ENCODE data around the gene NOP53.
"Not testable (repeated sequence)": the region's sequence is repeated elsewhere in the genome, so short reads cannot be mapped to it uniquely, and the experiment has no call there.

Gene NOP53

GRCh38 chr19:47752440-47753211 lies 7.3 kb downstream of the NOP53 start:
- DNase-seq (ENCODE audit: low read depth in 2 of 3, low spot score in 2 of 3): no peak

GRCh38 chr19:47754206-47755064 lies 9.1 kb downstream of the NOP53 start:
- DNase-seq (ENCODE audit: low read depth in 2 of 3, low spot score in 2 of 3): no peak

- no peak for DNase-seq (ENCODE audit: low read depth in 2 of 3, low spot score in 2 of 3)
Observed at GRCh38 chr19:47755065-47755761, 9.9 kb downstream of the NOP53 start.

- DNase-seq (ENCODE audit: low read depth in 2 of 3, low spot score in 2 of 3): no peak
Observed at GRCh38 chr19:47755762-47756626, 10.6 kb downstream of the NOP53 start.

GRCh38 chr19:47756627-47756929 lies 11.2 kb downstream of the NOP53 start:
- no peak for DNase-seq (ENCODE audit: low read depth in 2 of 3, low spot score in 2 of 3)

GRCh38 chr19:47756953-47757608 lies 11.7 kb downstream of the NOP53 start:
- DNase-seq (ENCODE audit: low read depth in 2 of 3, low spot score in 2 of 3): no peak

- no peak for DNase-seq (ENCODE audit: low read depth in 2 of 3, low spot score in 2 of 3)
Observed at GRCh38 chr19:47757617-47758442, 12.5 kb downstream of the NOP53 start.

- no peak for DNase-seq (ENCODE audit: low read depth in 2 of 3, low spot score in 2 of 3)
Observed at GRCh38 chr19:47758443-47758804, 13.1 kb downstream of the NOP53 start.

GRCh38 chr19:47760632-47760999 lies 15.3 kb downstream of the NOP53 start:
- DNase-seq (ENCODE audit: low read depth in 2 of 3, low spot score in 2 of 3): no peak

GRCh38 chr19:47761566-47761965 lies 16.2 kb downstream of the NOP53 start:
- DNase-seq (ENCODE audit: low read depth in 2 of 3, low spot score in 2 of 3): no peak

- no peak for DNase-seq (ENCODE audit: low read depth in 2 of 3, low spot score in 2 of 3)
Observed at GRCh38 chr19:47762151-47762550, 16.8 kb downstream of the NOP53 start.

GRCh38 chr19:47762615-47763308 lies 17.4 kb downstream of the NOP53 start:
- DNase-seq (ENCODE audit: low read depth in 2 of 3, low spot score in 2 of 3): no peak

GRCh38 chr19:47764705-47765104 lies 19.4 kb downstream of the NOP53 start:
- not testable (repeated sequence) for DNase-seq (ENCODE audit: low read depth in 2 of 3, low spot score in 2 of 3)

GRCh38 chr19:47765523-47766358 lies 20.4 kb downstream of the NOP53 start:
- DNase-seq (ENCODE audit: low read depth in 2 of 3, low spot score in 2 of 3): no peak

- DNase-seq (ENCODE audit: low read depth in 2 of 3, low spot score in 2 of 3): no peak
Observed at GRCh38 chr19:47766359-47766620, 20.9 kb downstream of the NOP53 start.

GRCh38 chr19:47766670-47767069 lies 21.3 kb downstream of the NOP53 start:
- DNase-seq (ENCODE audit: low read depth in 2 of 3, low spot score in 2 of 3): no peak

- no peak for DNase-seq (ENCODE audit: low read depth in 2 of 3, low spot score in 2 of 3)
Observed at GRCh38 chr19:47767349-47767748, 22.0 kb downstream of the NOP53 start.

GRCh38 chr19:47768604-47769003 lies 23.3 kb downstream of the NOP53 start:
- DNase-seq (ENCODE audit: low read depth in 2 of 3, low spot score in 2 of 3): no peak
